HCT116 (cell line): ENCODE results near the gene RGS19. TPM values are rescaled to one million over a fixed set of nuclear protein-coding genes. Genes with fewer than 3 reads are reported as not detected.

Source experiments
- ATAC-seq: fragments of 200-7000 bp; cut with Tn5 transposase; 2 replicates; pipeline ENCODE4 v1.9.1; 2020; ENCODE audit warnings: mild to moderate bottlenecking, moderate library complexity
- BruUV-seq: library from RNA; stranded (reverse); fragments of 400-500 nt; replicated peaks from 2 replicates; lab custom pipeline; 2021; lab: Mats Ljungman, UMichigan
- CTCF ChIA-PET: fragments of 300-600 bp; sonication (Branson Sonifier 250); formaldehyde crosslinking; loops from one replicate; lab custom pipeline; 2021; ENCODE audit warnings: antibody characterized with exemption; lab: Charles Lee
- POLR2A ChIA-PET: fragments of 300-600, 350-600 bp; sonication (Branson Sonifier 250); formaldehyde crosslinking; loops from one replicate; lab custom pipeline; 2021; ENCODE audit warnings: antibody characterized with exemption; lab: Charles Lee
- RAD21 ChIA-PET, 2 experiments: fragments of 300-600 bp; sonication (Branson Sonifier 250); formaldehyde crosslinking; loops; one replicate each; lab custom pipeline; 2023; ENCODE audit warnings: low total read pairs in 2 of 2; ENCODE audit not compliant: uncharacterized antibody in 2 of 2, unreplicated experiment in 2 of 2, low non-redundant PET in 1 of 2; lab: Charles Lee
- DNase-seq: peaks from one replicate; pipeline ENCODE4 v3.0.0-alpha.2; 2010; ENCODE audit warnings: low read depth, low spot score
- H2AFZ ChIP-seq: fragments of 200-600 bp; shearing (Covaris generic), sonication (generic); 2 replicates; pipeline ENCODE4 v1.6.1; 2017; ENCODE audit warnings: low read depth, mixed run types, mixed read lengths, antibody characterized with exemption, low read length; ENCODE audit not compliant: poor library complexity, severe bottlenecking
- H3K27ac ChIP-seq: 2 replicates; pipeline ENCODE4 v1.5.1; 2012; ENCODE audit warnings: low read depth, low read length
- H3K27me3 ChIP-seq: fragments of 200-600 bp; sonication (generic); 2 replicates; pipeline ENCODE4 v1.6.1; 2016; ENCODE audit warnings: mixed run types, low read length, mixed read lengths; ENCODE audit not compliant: insufficient read depth
- H3K36me3 ChIP-seq, 2 experiments: fragments of 200-500 bp in 1 of 2; fragments of 200-600 bp in 1 of 2; sonication (Bioruptor generic) in 1 of 2; sonication (generic) in 1 of 2; 2 replicates each; pipeline versions ENCODE4 v1.5.1 to v1.6.1; 2014 to 2016; ENCODE audit warnings: low read length in 2 of 2, inconsistent platforms in 1 of 2, mixed read lengths in 1 of 2, mixed run types in 1 of 2; ENCODE audit not compliant: insufficient read depth in 2 of 2, control insufficient read depth in 1 of 2
- H3K4me1 ChIP-seq, 2 experiments: fragments of 200-600 bp in 1 of 2; sonication (generic) in 1 of 2; 2 replicates each; pipeline versions ENCODE4 v1.5.1 to v1.6.1; 2012 to 2017; ENCODE audit warnings: low read length in 2 of 2, inconsistent platforms in 1 of 2, mild to moderate bottlenecking in 1 of 2, mixed read lengths in 1 of 2, mixed run types in 1 of 2, moderate library complexity in 1 of 2; ENCODE audit not compliant: insufficient read depth in 2 of 2, control insufficient read depth in 1 of 2
- H3K4me2 ChIP-seq: fragments of 200-600 bp; sonication (generic); 2 replicates; pipeline ENCODE4 v1.6.1; 2017; ENCODE audit warnings: mixed run types, low read length, mixed read lengths
- H3K4me3 ChIP-seq, 2 experiments: fragments of 200-600 bp in 1 of 2; sonication (generic) in 1 of 2; replicated peaks in 1 of 2; 2 replicates each; pipeline ENCODE4 v1.5.1; 2011 to 2016; ENCODE audit warnings: low read length in 2 of 2, control low read depth in 1 of 2, low read depth in 1 of 2, mild to moderate bottlenecking in 1 of 2, mixed read lengths in 1 of 2, mixed run types in 1 of 2
- H3K79me2 ChIP-seq: fragments of 200-600 bp; sonication (generic); 2 replicates; pipeline ENCODE4 v1.6.1; 2017; ENCODE audit warnings: mild to moderate bottlenecking, mixed run types, low read length, moderate library complexity, mixed read lengths; ENCODE audit not compliant: insufficient read depth
- H3K9ac ChIP-seq: fragments of 200-600 bp; sonication (generic); 2 replicates; pipeline ENCODE4 v1.6.1; 2016; ENCODE audit warnings: low read length, mixed read lengths
- H3K9me2 ChIP-seq: fragments of 200-600 bp; sonication (generic), shearing (Covaris generic); 2 replicates; pipeline ENCODE4 v1.6.1; 2017; ENCODE audit warnings: mixed run types, mild to moderate bottlenecking, moderate library complexity; ENCODE audit not compliant: insufficient read depth
- H3K9me3 ChIP-seq, 2 experiments: fragments of 200-500 bp in 1 of 2; fragments of 200-600 bp in 1 of 2; sonication (Bioruptor generic) in 1 of 2; sonication (generic) in 1 of 2; 2 replicates each; pipeline ENCODE4 v1.6.1; 2014 to 2017; ENCODE audit warnings: low read length in 2 of 2, mixed read lengths in 2 of 2, inconsistent platforms in 1 of 2, low read depth in 1 of 2, mild to moderate bottlenecking in 1 of 2, mixed run types in 1 of 2, moderate library complexity in 1 of 2; ENCODE audit not compliant: control insufficient read depth in 1 of 2, insufficient read depth in 1 of 2
- H4K20me1 ChIP-seq: fragments of 200-600 bp; sonication (generic), shearing (Covaris generic); 2 replicates; pipeline ENCODE4 v1.6.1; 2017; ENCODE audit warnings: mixed run types, mild to moderate bottlenecking, moderate library complexity; ENCODE audit not compliant: insufficient read depth
- CBX3 ChIP-seq: IDR thresholded peaks from 2 replicates; pipeline ENCODE4 v1.6.1; 2012; ENCODE audit warnings: low read depth
- CEBPB ChIP-seq: IDR thresholded peaks from 2 replicates; pipeline ENCODE4 v1.6.1; 2012; ENCODE audit warnings: low read depth
- EGR1 ChIP-seq: IDR thresholded peaks from 2 replicates; pipeline ENCODE4 v1.6.1; 2012; ENCODE audit warnings: low read depth
- ELF1 ChIP-seq: IDR thresholded peaks from 2 replicates; pipeline ENCODE4 v1.6.1; 2012; ENCODE audit warnings: low read depth, borderline replicate concordance
- EZH2 ChIP-seq: fragments of 200-600 bp; sonication (generic); IDR thresholded peaks from 2 replicates; pipeline ENCODE4 v1.6.1; 2017; ENCODE audit warnings: antibody characterized with exemption, mixed run types
- EZH2phosphoT487 ChIP-seq: fragments of 200-600 bp; IDR thresholded peaks from 2 replicates; pipeline ENCODE4 v1.6.1; 2018; ENCODE audit warnings: antibody characterized with exemption, borderline replicate concordance
- FOSL1 ChIP-seq: IDR thresholded peaks from 2 replicates; pipeline ENCODE4 v1.6.1; 2012; ENCODE audit warnings: low read depth
- JUND ChIP-seq: IDR thresholded peaks from 2 replicates; pipeline ENCODE4 v1.6.1; 2012
- RAD21 ChIP-seq: IDR thresholded peaks from 2 replicates; pipeline ENCODE4 v1.6.1; 2012; ENCODE audit warnings: low read depth, mild to moderate bottlenecking
- SIN3A ChIP-seq: IDR thresholded peaks from 2 replicates; pipeline ENCODE4 v1.6.1; 2012; ENCODE audit warnings: low read depth
- TCF7L2 ChIP-seq: IDR thresholded peaks from 2 replicates; pipeline ENCODE4 v1.7.0; 2011; ENCODE audit warnings: borderline replicate concordance, inconsistent platforms; ENCODE audit not compliant: insufficient read depth, insufficient read length; ENCODE audit errors: extremely low read depth
- YY1 ChIP-seq: IDR thresholded peaks from 2 replicates; pipeline ENCODE4 v1.6.1; 2011; ENCODE audit warnings: low read length, low read depth, moderate library complexity, mild to moderate bottlenecking; ENCODE audit not compliant: insufficient replicate concordance; ENCODE audit errors: extremely low read depth
- ZFX ChIP-seq: fragments of 450-650 bp; IDR thresholded peaks from 2 replicates; pipeline ENCODE4 v1.6.1; 2017
- intact Hi-C: fragments of 100-400 bp; cut with micrococcal nuclease; formaldehyde crosslinking; loops from 2 replicates; pipeline ENCODE4 v1.10.0; 2022
- total RNA-seq: library from RNA; stranded (reverse); gene quantifications from one replicate; pipeline ENCODE4 v1.2.1, GENCODE V29; 2021; ENCODE audit not compliant: unreplicated experiment
- TF ChIP-seq, protein P1 (sequence below): IDR thresholded peaks from 2 replicates; pipeline ENCODE4 v1.6.1; 2012
- TF ChIP-seq, protein P2 (sequence below): IDR thresholded peaks from 2 replicates; pipeline ENCODE4 v1.6.1; 2012; ENCODE audit warnings: low read depth
- TF ChIP-seq, protein P3 (sequence below), 3 experiments: fragments of 200-600 bp in 1 of 3; sonication (generic) in 1 of 3; IDR thresholded peaks in 2 of 3; conservative IDR thresholded peaks in 1 of 3; 2 replicates each; pipeline ENCODE4 v1.5.1; 2012 to 2017; ENCODE audit warnings: low read depth in 2 of 3, low read length in 2 of 3, antibody characterized with exemption in 1 of 3, borderline replicate concordance in 1 of 3, control low read depth in 1 of 3, mild to moderate bottlenecking in 1 of 3, mixed read lengths in 1 of 3, mixed run types in 1 of 3, moderate library complexity in 1 of 3; ENCODE audit not compliant: insufficient read depth in 1 of 3
- TF ChIP-seq, protein P4 (sequence below): IDR thresholded peaks from 2 replicates; pipeline ENCODE4 v1.6.1; 2011; ENCODE audit warnings: mild to moderate bottlenecking, low read length, moderate library complexity; ENCODE audit not compliant: insufficient replicate concordance; ENCODE audit errors: extremely low read depth
- TF ChIP-seq, protein P5 (sequence below): IDR thresholded peaks from 2 replicates; pipeline ENCODE4 v1.6.1; 2012

RGS19 gene
- total RNA-seq, 1 experiment from 2014 or later = 21.4 TPM

DNA sequence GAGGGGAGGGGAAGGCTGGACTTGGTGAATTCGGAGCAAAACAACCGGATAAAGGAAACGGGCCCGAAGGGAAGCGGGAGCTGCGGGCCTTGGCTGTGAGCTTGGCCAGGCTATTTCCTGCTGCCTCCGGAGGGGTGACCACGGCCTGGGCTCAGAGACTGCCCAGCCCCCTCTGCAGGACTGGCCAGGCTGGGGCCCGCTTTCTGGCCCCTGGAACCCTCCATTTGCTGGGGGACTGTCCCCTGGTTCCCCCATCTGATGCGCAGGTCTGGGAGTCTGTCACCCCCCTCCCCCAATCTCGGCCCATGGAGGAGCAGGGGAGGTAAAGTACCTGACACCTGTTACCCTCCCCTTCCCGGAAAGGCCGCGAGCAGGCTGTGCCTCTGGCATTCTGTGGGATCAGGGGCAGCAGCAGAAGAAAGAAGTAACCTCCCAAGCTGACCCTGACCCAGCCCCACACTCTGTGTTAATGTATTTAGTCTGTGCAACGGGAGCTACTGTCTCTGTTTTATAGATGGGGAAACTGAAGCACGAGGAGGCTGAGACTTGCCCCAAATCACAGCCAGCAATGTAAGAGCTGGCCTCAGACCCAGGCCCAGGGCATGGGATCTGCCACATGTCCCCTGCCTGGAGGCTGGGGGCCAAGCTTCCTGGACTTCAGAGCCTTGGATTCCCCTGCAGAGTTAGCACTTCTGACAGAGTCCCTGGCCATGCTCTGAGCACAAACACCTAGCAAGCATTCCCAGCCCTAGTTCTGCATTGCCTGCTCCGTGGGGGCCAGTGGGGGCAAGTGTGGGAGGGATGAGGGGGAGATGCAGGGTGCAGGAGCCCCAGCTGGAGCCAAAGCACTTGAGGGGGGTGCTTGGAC, 39.8 kb downstream of the RGS19 start:
- no TSS peak for BruUV-seq
- ATAC-seq = peak; percentile 28
- Histone ChIP-seq H3K79me2 (no peaks in the 10 kb centered on the region), H2AFZ (no peak overlapping the region), H3K4me1 (peaks cover 7 to 25% of the 10 kb centered on the region in 2 experiments), H3K9me3 (no peaks in the 10 kb centered on the region), H3K27ac (peak overlapping the region; percentile 92), H3K4me3 (peak overlapping the region; percentile 43 to 65), H3K36me3 (no peaks in the 10 kb centered on the region), H3K4me2 (peak overlapping the region; percentile 96), H3K9ac (peak overlapping the region; percentile 63), H4K20me1 (no peaks in the 10 kb centered on the region), H3K27me3 (no peaks in the 10 kb centered on the region), H3K9me2 (no peaks in the 10 kb centered on the region)
- CTCF ChIA-PET = interaction anchor here (0.7 to 5.1 kb wide), 11 partner anchors 8 to 543 kb away, joined by 3 to 35 read pairs (median 8); partner anchors contain the start of genes PRPF6 and TCEA2
- POLR2A ChIA-PET = interaction anchor here (1.0 to 1.6 kb wide), 4 partner anchors 23 to 175 kb away, joined by 3 to 6 read pairs (median 4); partner anchors contain the start of genes TCEA2 and TPD52L2
- RAD21 ChIA-PET = interaction anchor here (0.6 to 1.1 kb wide), 2 partner anchors 26 to 464 kb away, joined by 3 to 4 read pairs; no protein-coding TSS in a partner anchor
- intact Hi-C loops = loop anchor here (1.0 kb wide), 1 partner anchor 81 kb away; no protein-coding TSS in a partner anchor
- no peak for DNase-seq
- TF ChIP-seq, protein P1, sequence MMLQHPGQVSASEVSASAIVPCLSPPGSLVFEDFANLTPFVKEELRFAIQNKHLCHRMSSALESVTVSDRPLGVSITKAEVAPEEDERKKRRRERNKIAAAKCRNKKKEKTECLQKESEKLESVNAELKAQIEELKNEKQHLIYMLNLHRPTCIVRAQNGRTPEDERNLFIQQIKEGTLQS = no peak
- TF ChIP-seq, protein P2, sequence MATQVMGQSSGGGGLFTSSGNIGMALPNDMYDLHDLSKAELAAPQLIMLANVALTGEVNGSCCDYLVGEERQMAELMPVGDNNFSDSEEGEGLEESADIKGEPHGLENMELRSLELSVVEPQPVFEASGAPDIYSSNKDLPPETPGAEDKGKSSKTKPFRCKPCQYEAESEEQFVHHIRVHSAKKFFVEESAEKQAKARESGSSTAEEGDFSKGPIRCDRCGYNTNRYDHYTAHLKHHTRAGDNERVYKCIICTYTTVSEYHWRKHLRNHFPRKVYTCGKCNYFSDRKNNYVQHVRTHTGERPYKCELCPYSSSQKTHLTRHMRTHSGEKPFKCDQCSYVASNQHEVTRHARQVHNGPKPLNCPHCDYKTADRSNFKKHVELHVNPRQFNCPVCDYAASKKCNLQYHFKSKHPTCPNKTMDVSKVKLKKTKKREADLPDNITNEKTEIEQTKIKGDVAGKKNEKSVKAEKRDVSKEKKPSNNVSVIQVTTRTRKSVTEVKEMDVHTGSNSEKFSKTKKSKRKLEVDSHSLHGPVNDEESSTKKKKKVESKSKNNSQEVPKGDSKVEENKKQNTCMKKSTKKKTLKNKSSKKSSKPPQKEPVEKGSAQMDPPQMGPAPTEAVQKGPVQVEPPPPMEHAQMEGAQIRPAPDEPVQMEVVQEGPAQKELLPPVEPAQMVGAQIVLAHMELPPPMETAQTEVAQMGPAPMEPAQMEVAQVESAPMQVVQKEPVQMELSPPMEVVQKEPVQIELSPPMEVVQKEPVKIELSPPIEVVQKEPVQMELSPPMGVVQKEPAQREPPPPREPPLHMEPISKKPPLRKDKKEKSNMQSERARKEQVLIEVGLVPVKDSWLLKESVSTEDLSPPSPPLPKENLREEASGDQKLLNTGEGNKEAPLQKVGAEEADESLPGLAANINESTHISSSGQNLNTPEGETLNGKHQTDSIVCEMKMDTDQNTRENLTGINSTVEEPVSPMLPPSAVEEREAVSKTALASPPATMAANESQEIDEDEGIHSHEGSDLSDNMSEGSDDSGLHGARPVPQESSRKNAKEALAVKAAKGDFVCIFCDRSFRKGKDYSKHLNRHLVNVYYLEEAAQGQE = no peak
- TF ChIP-seq EZH2 (no peak), CBX3 (no peak), EZH2phosphoT487 (no peak), SIN3A (no peak), CEBPB (no peak), FOSL1 (no peak), TCF7L2 (no peak), JUND (no peak), ELF1 (no peak), ZFX (no peak), YY1 (no peak), EGR1 (no peak), RAD21 (no peak)
- TF ChIP-seq, protein P3, sequence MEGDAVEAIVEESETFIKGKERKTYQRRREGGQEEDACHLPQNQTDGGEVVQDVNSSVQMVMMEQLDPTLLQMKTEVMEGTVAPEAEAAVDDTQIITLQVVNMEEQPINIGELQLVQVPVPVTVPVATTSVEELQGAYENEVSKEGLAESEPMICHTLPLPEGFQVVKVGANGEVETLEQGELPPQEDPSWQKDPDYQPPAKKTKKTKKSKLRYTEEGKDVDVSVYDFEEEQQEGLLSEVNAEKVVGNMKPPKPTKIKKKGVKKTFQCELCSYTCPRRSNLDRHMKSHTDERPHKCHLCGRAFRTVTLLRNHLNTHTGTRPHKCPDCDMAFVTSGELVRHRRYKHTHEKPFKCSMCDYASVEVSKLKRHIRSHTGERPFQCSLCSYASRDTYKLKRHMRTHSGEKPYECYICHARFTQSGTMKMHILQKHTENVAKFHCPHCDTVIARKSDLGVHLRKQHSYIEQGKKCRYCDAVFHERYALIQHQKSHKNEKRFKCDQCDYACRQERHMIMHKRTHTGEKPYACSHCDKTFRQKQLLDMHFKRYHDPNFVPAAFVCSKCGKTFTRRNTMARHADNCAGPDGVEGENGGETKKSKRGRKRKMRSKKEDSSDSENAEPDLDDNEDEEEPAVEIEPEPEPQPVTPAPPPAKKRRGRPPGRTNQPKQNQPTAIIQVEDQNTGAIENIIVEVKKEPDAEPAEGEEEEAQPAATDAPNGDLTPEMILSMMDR (IDR thresholded peaks at IDR 0.05 in 2 of 3, conservative IDR thresholded peaks at IDR 0.05 in 1 of 3; ENCODE audit: borderline replicate concordance in 1 of 3, insufficient read depth in 1 of 3, low read depth in 2 of 3, low read length in 2 of 3) = no peak
- TF ChIP-seq, protein P4, sequence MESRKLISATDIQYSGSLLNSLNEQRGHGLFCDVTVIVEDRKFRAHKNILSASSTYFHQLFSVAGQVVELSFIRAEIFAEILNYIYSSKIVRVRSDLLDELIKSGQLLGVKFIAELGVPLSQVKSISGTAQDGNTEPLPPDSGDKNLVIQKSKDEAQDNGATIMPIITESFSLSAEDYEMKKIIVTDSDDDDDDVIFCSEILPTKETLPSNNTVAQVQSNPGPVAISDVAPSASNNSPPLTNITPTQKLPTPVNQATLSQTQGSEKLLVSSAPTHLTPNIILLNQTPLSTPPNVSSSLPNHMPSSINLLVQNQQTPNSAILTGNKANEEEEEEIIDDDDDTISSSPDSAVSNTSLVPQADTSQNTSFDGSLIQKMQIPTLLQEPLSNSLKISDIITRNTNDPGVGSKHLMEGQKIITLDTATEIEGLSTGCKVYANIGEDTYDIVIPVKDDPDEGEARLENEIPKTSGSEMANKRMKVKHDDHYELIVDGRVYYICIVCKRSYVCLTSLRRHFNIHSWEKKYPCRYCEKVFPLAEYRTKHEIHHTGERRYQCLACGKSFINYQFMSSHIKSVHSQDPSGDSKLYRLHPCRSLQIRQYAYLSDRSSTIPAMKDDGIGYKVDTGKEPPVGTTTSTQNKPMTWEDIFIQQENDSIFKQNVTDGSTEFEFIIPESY = no peak
- TF ChIP-seq, protein P5, sequence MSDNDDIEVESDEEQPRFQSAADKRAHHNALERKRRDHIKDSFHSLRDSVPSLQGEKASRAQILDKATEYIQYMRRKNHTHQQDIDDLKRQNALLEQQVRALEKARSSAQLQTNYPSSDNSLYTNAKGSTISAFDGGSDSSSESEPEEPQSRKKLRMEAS = no peak
